Peyer's patch (tissue), 4 donors: ENCODE measurements around the gene CKB.

Experiments used
- CTCF ChIP-seq, 6 experiments: fragments of 450-650 bp in 4 of 6; fragments of 200-600 bp in 2 of 6; sonication (generic) in 1 of 6; IDR thresholded peaks; one replicate each; pipeline ENCODE4 v1.5.1; 2017 to 2019; ENCODE audit warnings: antibody characterized with exemption in 6 of 6, mild to moderate bottlenecking in 3 of 6, moderate library complexity in 1 of 6
- POLR2A ChIP-seq, 2 donors: fragments of 450-650 bp; IDR thresholded peaks; one replicate each; pipeline ENCODE4 v1.5.1; 2017; ENCODE audit warnings: antibody characterized with exemption in 2 of 2, mild to moderate bottlenecking in 2 of 2, moderate library complexity in 2 of 2

GRCh38 chr14:103543140-103543539 is 20.5 kb upstream of the CKB start:
- TF ChIP-seq CTCF (IDR thresholded peaks at IDR 0.05) (no peak), POLR2A (IDR thresholded peaks at IDR 0.05) (no peak)
